OCI-LY7 (cell line): Measurements from ENCODE around the gene CHGA. TPM values are rescaled to one million over a fixed set of nuclear protein-coding genes. Genes with fewer than 3 reads are reported as not detected.

Source experiments
- BruUV-seq: library from RNA; stranded (reverse); fragments of 400-500 nt; replicated peaks from 2 replicates; lab custom pipeline; 2021; lab: Mats Ljungman, UMichigan
- CTCF ChIA-PET: fragments of 300-600 bp; sonication (Branson Sonifier 250); formaldehyde crosslinking; loops from one replicate; lab custom pipeline; 2022; ENCODE audit warnings: antibody characterized with exemption; ENCODE audit not compliant: unreplicated experiment; lab: Charles Lee
- POLR2A ChIA-PET: fragments of 300-600 bp; sonication (Branson Sonifier 250); formaldehyde crosslinking; loops from one replicate; lab custom pipeline; 2022; ENCODE audit warnings: antibody characterized with exemption; lab: Charles Lee
- DNase-seq: peaks from one replicate; pipeline ENCODE4 v3.0.0-alpha.2; 2015; ENCODE audit warnings: low spot score
- H2AFZ ChIP-seq: fragments of 200-600 bp; sonication (generic), shearing (Covaris generic); 2 replicates; pipeline ENCODE4 v1.6.1; 2014; ENCODE audit warnings: mild to moderate bottlenecking, antibody characterized with exemption, low read length, moderate library complexity
- H3K27ac ChIP-seq: fragments of 200-600 bp; sonication (generic); 2 replicates; pipeline ENCODE4 v1.5.1; 2014; ENCODE audit warnings: mixed run types, low read depth, mild to moderate bottlenecking, moderate library complexity, low read length, inconsistent platforms; ENCODE audit not compliant: poor library complexity, severe bottlenecking
- H3K36me3 ChIP-seq: fragments of 200-600 bp; sonication (generic); 2 replicates; pipeline ENCODE4 v1.6.1; 2014; ENCODE audit warnings: mild to moderate bottlenecking, antibody characterized with exemption, low read length, moderate library complexity, mixed read lengths; ENCODE audit not compliant: insufficient read depth
- H3K4me1 ChIP-seq: fragments of 200-600 bp; sonication (generic); 2 replicates; pipeline ENCODE4 v1.5.1; 2014; ENCODE audit warnings: mild to moderate bottlenecking, low read length; ENCODE audit not compliant: insufficient read depth, poor library complexity, severe bottlenecking
- H3K4me2 ChIP-seq: fragments of 200-600 bp; sonication (generic); 2 replicates; pipeline ENCODE4 v1.6.1; 2014; ENCODE audit warnings: mild to moderate bottlenecking, low read length
- H3K4me3 ChIP-seq: fragments of 200-600 bp; sonication (generic); 2 replicates; pipeline ENCODE4 v1.5.1; 2014; ENCODE audit warnings: mild to moderate bottlenecking, low read depth, low read length; ENCODE audit not compliant: poor library complexity, severe bottlenecking
- H3K79me2 ChIP-seq: fragments of 200-600 bp; sonication (generic); 2 replicates; pipeline ENCODE4 v1.6.1; 2016; ENCODE audit warnings: low read depth, mild to moderate bottlenecking, low read length, moderate library complexity, mixed read lengths; ENCODE audit not compliant: insufficient read depth
- H3K9me2 ChIP-seq: fragments of 200-600 bp; sonication (generic); 2 replicates; pipeline ENCODE4 v1.6.1; 2016; ENCODE audit warnings: mild to moderate bottlenecking, low read length, mixed read lengths; ENCODE audit not compliant: insufficient read depth
- H3K9me3 ChIP-seq: fragments of 200-600 bp; sonication (generic); 2 replicates; pipeline ENCODE4 v1.6.1; 2014; ENCODE audit warnings: mild to moderate bottlenecking, mixed run types, low read length, mixed read lengths
- H4K20me1 ChIP-seq: fragments of 200-600 bp; sonication (generic); 2 replicates; pipeline ENCODE4 v1.6.1; 2014; ENCODE audit warnings: mild to moderate bottlenecking, antibody characterized with exemption, low read length, moderate library complexity, mixed read lengths; ENCODE audit not compliant: insufficient read depth
- CTCF ChIP-seq: fragments of 200-600 bp; sonication (generic); conservative IDR thresholded peaks from 2 replicates; pipeline ENCODE4 v1.5.1; 2014; ENCODE audit warnings: mild to moderate bottlenecking, antibody characterized with exemption, low read length, moderate library complexity, mixed read lengths
- EZH2phosphoT487 ChIP-seq: fragments of 200-600 bp; sonication (generic); IDR thresholded peaks from 2 replicates; pipeline ENCODE4 v1.6.1; 2018; ENCODE audit warnings: low read depth, borderline replicate concordance, mild to moderate bottlenecking, mixed run types, antibody characterized with exemption, low read length, moderate library complexity, mixed read lengths
- intact Hi-C: fragments of 100-400 bp; cut with micrococcal nuclease; formaldehyde crosslinking; loops from one replicate; pipeline ENCODE4 v1.10.0; 2022; ENCODE audit not compliant: unreplicated experiment
- total RNA-seq, 2 experiments: library from RNA; depleted of rRNA in 1 of 2; stranded (reverse); fragments of >200 nt in 1 of 2; shearing (Covaris generic) in 1 of 2; gene quantifications; 2 replicates each; pipeline ENCODE4 v1.2.3, GENCODE V29; 2014 to 2022

Gene CHGA
- total RNA-seq, 2 experiments from 2014 or later = 0.57 TPM; not detected in 1

DNA sequence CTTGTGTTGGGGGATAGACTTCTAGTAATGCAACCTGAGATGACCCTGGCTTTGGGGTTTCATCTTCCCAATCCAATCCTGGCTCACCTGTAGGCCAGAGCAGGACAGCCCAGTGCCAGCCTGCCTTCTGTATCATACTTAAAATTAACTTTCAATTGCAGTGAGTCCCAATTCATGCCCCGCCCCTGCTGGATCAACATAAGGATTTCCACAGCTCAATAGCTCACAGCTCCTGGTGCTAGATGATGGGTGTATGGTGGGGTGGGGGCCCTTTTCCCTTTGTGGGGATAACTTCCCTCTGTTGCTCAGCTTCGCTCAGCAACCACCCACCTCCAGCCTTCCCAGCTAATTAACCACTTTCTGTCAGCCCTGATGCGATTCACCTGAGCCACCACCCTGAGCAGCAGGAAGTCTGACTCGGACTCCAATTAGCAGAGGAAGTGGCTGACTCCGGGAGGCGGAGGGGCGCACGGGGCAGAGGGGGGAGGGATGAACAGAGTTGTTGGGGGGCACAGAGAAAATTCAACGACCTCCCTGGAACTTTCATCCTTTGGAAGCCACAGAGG, 24.3 kb upstream of the CHGA start:
- intact Hi-C loops = no loop called here
- no TSS peak for BruUV-seq
- Histone ChIP-seq H3K9me3 (no peaks in the 10 kb centered on the region), H2AFZ (no peak overlapping the region), H3K79me2 (no peaks in the 10 kb centered on the region), H3K4me3 (no peak overlapping the region), H3K27ac (no peak overlapping the region), H3K4me2 (no peak overlapping the region), H3K36me3 (no peaks in the 10 kb centered on the region), H3K9me2 (no peaks in the 10 kb centered on the region), H4K20me1 (no peaks in the 10 kb centered on the region), H3K4me1 (peaks cover 4% of the 10 kb centered on the region)
- no peak for DNase-seq
- POLR2A ChIA-PET = no interaction called here
- TF ChIP-seq CTCF (no peak), EZH2phosphoT487 (no peak)
- CTCF ChIA-PET = no interaction called here

DNA sequence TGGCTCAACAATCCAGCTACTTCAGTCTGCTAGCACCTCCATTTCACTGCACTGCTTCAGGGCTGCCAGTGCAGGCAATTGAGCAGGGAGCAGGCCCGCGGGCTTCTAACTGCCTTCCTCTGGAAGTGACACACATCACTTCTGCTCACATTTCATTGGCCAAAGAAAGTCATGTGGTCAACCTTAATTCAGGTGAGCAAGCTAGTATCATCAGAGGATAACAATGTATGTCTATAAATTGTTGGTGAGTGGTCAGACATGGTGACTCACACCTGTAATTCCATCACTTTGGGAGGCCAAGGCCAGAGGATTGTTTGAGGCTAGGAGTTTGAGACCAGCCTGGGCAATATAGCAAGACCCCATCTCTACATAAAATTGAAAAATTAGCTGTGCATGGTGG, 22.3 kb upstream of the CHGA start:
- Histone ChIP-seq H3K9me2 (no peaks in the 10 kb centered on the region), H3K36me3 (no peaks in the 10 kb centered on the region), H3K4me1 (peaks cover 4% of the 10 kb centered on the region), H3K9me3 (no peaks in the 10 kb centered on the region), H3K4me2 (no peak overlapping the region), H3K79me2 (no peaks in the 10 kb centered on the region), H4K20me1 (no peaks in the 10 kb centered on the region), H2AFZ (no peak overlapping the region), H3K27ac (no peak overlapping the region), H3K4me3 (no peak overlapping the region)
- BruUV-seq = no TSS peak
- CTCF ChIA-PET = no interaction called here
- DNase-seq = no peak
- intact Hi-C loops = no loop called here
- POLR2A ChIA-PET = no interaction called here
- TF ChIP-seq EZH2phosphoT487 = no peak
- TF ChIP-seq CTCF = no peak

- CTCF ChIA-PET = no interaction called here
- Histone ChIP-seq H4K20me1 (no peaks in the 10 kb centered on the region), H3K4me1 (peaks cover 4% of the 10 kb centered on the region), H3K36me3 (no peaks in the 10 kb centered on the region), H3K9me3 (no peaks in the 10 kb centered on the region), H3K9me2 (no peaks in the 10 kb centered on the region), H3K79me2 (no peaks in the 10 kb centered on the region), H3K4me2 (no peak overlapping the region), H2AFZ (no peak overlapping the region), H3K27ac (no peak overlapping the region), H3K4me3 (no peak overlapping the region)
- TF ChIP-seq CTCF (no peak), EZH2phosphoT487 (no peak)
- intact Hi-C loops = no loop called here
- BruUV-seq = no TSS peak
- DNase-seq = no peak
- POLR2A ChIA-PET = no interaction called here
Measured at GRCh38 chr14:92902191-92902590, 20.8 kb upstream of the CHGA start.
